Natural killer cell (primary cell): Measurements from ENCODE around the gene RBBP8NL. TPM values are rescaled to one million over a fixed set of nuclear protein-coding genes. Genes with fewer than 3 reads are reported as not detected.

Source experiments
- ATAC-seq, 3 donors: fragments of 150-1000 bp in 2 of 3; fragments of 200-7000 bp in 1 of 3; cut with Tn5 transposase; 1 replicate in 1 of 3; 2 replicates in 2 of 3; pipeline ENCODE4 v1.10.0; 2021; ENCODE audit warnings: mild to moderate bottlenecking in 2 of 3, moderate library complexity in 2 of 3
- DNase-seq, 2 donors: peaks; one replicate each; pipeline versions ENCODE4 v3.0.0 to v3.0.0-alpha.2; 2013 to 2021; ENCODE audit warnings: mixed read lengths in 1 of 2
- H3K27ac ChIP-seq: one replicate; pipeline ENCODE4 v1.5.1; 2013; ENCODE audit warnings: mild to moderate bottlenecking, low read length
- H3K27me3 ChIP-seq: one replicate; pipeline ENCODE4 v1.6.1; 2013; ENCODE audit warnings: low read length; ENCODE audit not compliant: control insufficient read depth, insufficient read depth
- H3K36me3 ChIP-seq: one replicate; pipeline ENCODE4 v1.6.1; 2013; ENCODE audit warnings: low read length; ENCODE audit not compliant: control insufficient read depth, insufficient read depth
- H3K4me1 ChIP-seq: one replicate; pipeline ENCODE4 v1.6.1; 2013; ENCODE audit warnings: low read length; ENCODE audit not compliant: control insufficient read depth, insufficient read depth
- H3K4me3 ChIP-seq: one replicate; pipeline ENCODE4 v1.5.1; 2013; ENCODE audit warnings: low read length
- H3K9me3 ChIP-seq: one replicate; pipeline ENCODE4 v1.6.1; 2013; ENCODE audit warnings: low read length; ENCODE audit not compliant: control insufficient read depth, insufficient read depth
- H3K27ac Mint-ChIP-seq, 2 donors: one replicate each; pipeline ENCODE4 v1.8.0; 2022; ENCODE audit warnings: mild to moderate bottlenecking in 2 of 2, mixed read lengths in 2 of 2, moderate library complexity in 1 of 2
- H3K27me3 Mint-ChIP-seq, 2 donors: one replicate each; pipeline ENCODE4 v1.8.0; 2022; ENCODE audit warnings: low read depth in 2 of 2, mixed read lengths in 2 of 2
- H3K36me3 Mint-ChIP-seq: one replicate; pipeline ENCODE4 v1.8.0; 2022; ENCODE audit warnings: mixed read lengths
- H3K4me1 Mint-ChIP-seq, 2 donors: one replicate each; pipeline ENCODE4 v1.8.0; 2022; ENCODE audit warnings: mixed read lengths in 2 of 2
- H3K4me3 Mint-ChIP-seq: one replicate; pipeline ENCODE4 v1.8.0; 2022; ENCODE audit warnings: mild to moderate bottlenecking, moderate library complexity, mixed read lengths
- H3K9me3 Mint-ChIP-seq, 2 donors: one replicate each; pipeline ENCODE4 v1.8.0; 2022; ENCODE audit warnings: mixed read lengths in 2 of 2
- CTCF ChIP-seq: fragments of 200-600 bp; IDR thresholded peaks from one replicate; pipeline ENCODE4 v1.8.0; 2022; ENCODE audit warnings: antibody characterized with exemption
- WGBS: methylation state at CpG from one replicate; pipeline ENCODE4 v1.1.7; 2013; ENCODE audit warnings: missing lambda C conversion rate; ENCODE audit not compliant: insufficient coverage; 5-methylcytosine and 5-hydroxymethylcytosine counted together
- intact Hi-C: fragments of 100-400 bp; cut with micrococcal nuclease; formaldehyde crosslinking; loops from one replicate; pipeline ENCODE4 v1.14.2; 2022
- total RNA-seq, 4 donors: library from RNA; stranded (reverse); fragments of 120-200 nt in 1 of 4; gene quantifications; one replicate each; pipeline versions ENCODE4 v1.2.3 to v1.2.4, GENCODE V29; 2013 to 2022

The RBBP8NL gene
- total RNA-seq, 3 donors from 2014 or later (not counting 1 experiment from before 2014, with no cell fraction given), result not detected

GRCh38 chr20:62413025-62413570, 14.2 kb downstream of the RBBP8NL start:
- no peak overlapping the region for H3K4me3 ChIP-seq
- no peaks in the 10 kb centered on the region for H3K36me3 Mint-ChIP-seq
- intact Hi-C loops, result no loop called here
- no peaks in the 10 kb centered on the region for H3K27me3 ChIP-seq
- H3K27ac ChIP-seq, result no peak overlapping the region
- DNase-seq (no peak), ATAC-seq (no peak)
- TF ChIP-seq CTCF, result no peak
- no peak overlapping the region for H3K27ac Mint-ChIP-seq
- no peak overlapping the region for H3K4me3 Mint-ChIP-seq
- H3K36me3 ChIP-seq, result no peaks in the 10 kb centered on the region
- WGBS, result 90% methylated on average over 11 of the region's 11 CpGs
- peaks cover 12% of the 10 kb centered on the region for H3K4me1 ChIP-seq
- peaks cover 0 to 11% of the 10 kb centered on the region in 2 donors for H3K4me1 Mint-ChIP-seq
- H3K9me3 ChIP-seq, result no peaks in the 10 kb centered on the region
- H3K27me3 Mint-ChIP-seq, result no peaks in the 10 kb centered on the region
- no peaks in the 10 kb centered on the region for H3K9me3 Mint-ChIP-seq

- WGBS, result 81% methylated on average over 21 of the region's 22 CpGs
- H3K9me3 ChIP-seq, result no peaks in the 10 kb centered on the region
- no peak for TF ChIP-seq CTCF
- Mint-ChIP-seq H3K4me3 (no peak overlapping the region), H3K4me1 (peaks cover 0 to 18% of the 10 kb centered on the region in 2 donors), H3K9me3 (no peaks in the 10 kb centered on the region), H3K27ac (no peak overlapping the region), H3K36me3 (no peaks in the 10 kb centered on the region), H3K27me3 (no peaks in the 10 kb centered on the region)
- H3K36me3 ChIP-seq, result no peaks in the 10 kb centered on the region
- peaks cover 19% of the 10 kb centered on the region for H3K4me1 ChIP-seq
- no peaks in the 10 kb centered on the region for H3K27me3 ChIP-seq
- DNase-seq, result no peak
- no peak overlapping the region for H3K27ac ChIP-seq
- intact Hi-C loops, result no loop called here
- H3K4me3 ChIP-seq, result no peak overlapping the region
- no peak for ATAC-seq
Observed at GRCh38 chr20:62412194-62413024, 14.9 kb downstream of the RBBP8NL start.

- Mint-ChIP-seq H3K27me3 (no peaks in the 10 kb centered on the region), H3K4me3 (no peak overlapping the region), H3K9me3 (no peaks in the 10 kb centered on the region), H3K27ac (no peak overlapping the region), H3K36me3 (no peaks in the 10 kb centered on the region), H3K4me1 (peaks cover 0 to 21% of the 10 kb centered on the region in 2 donors)
- no peaks in the 10 kb centered on the region for H3K9me3 ChIP-seq
- no peaks in the 10 kb centered on the region for H3K36me3 ChIP-seq
- DNase-seq, result no peak
- H3K27me3 ChIP-seq, result no peaks in the 10 kb centered on the region
- no peak for TF ChIP-seq CTCF
- H3K4me3 ChIP-seq, result no peak overlapping the region
- ATAC-seq, result no peak
- WGBS, result 83% methylated on average over 24 of the region's 24 CpGs
- intact Hi-C loops, result no loop called here
- no peak overlapping the region for H3K27ac ChIP-seq
- H3K4me1 ChIP-seq, result peaks cover 22% of the 10 kb centered on the region
Observed at GRCh38 chr20:62411479-62412193, 15.7 kb downstream of the RBBP8NL start.
